ENCODE results near the gene ADAM11.
"Not testable (repeated sequence)": the region's sequence is repeated elsewhere in the genome, so short reads cannot be mapped to it uniquely, and the experiment has no call there.

The ADAM11 gene

DNA sequence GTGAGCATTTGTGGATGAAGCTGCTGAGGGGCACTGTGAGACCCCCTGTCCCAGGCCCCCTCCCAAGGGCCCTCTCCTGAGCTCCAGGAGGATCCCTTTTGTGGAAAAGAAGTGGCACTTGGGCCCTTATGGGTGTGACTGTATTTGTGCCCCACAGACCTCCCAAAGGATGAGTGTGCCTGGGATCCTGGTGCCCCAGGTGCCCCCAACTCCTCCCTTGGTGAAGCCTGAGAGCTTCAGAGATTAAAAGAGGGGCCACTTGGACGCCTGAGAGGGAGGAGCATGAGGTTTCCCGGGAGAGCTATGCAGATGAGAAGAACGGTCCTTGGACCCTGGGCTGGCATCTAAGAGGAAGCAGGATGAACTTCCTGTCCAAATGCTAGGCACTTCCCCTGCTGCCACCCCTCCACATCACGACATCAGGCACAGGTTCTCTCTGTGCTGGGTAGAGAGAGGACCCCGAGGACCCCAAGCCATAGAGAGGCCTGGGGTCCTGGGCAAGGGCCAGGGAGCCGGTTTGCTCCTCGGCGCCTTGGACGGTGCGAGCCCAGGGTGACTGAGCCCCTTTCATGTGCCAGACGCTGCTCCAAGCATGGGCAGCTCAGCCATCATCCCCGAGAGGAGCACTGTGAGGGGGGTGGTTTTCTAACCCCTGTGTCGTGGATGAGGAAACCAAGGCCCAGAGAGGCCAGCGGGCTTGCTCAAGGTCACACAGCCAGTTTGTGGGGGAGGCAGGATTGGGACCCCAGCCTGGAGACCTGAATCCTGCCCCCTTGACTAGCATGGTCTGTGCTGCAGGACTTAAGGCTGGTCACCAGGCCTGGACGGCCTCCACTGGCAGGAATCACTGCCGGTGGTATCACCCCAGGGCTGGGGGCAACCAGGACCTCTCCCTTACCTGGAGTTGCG lies 5.6 kb upstream of the ADAM11 start:
- Histone ChIP-seq H3K4me3 (ENCODE audit: low read depth, low read length) (no peak overlapping the region), H3K4ac (ENCODE audit: low read depth, low read length) (no peak overlapping the region), H3K79me1 (ENCODE audit: low read length) (no peaks in the 10 kb centered on the region), H2BK5ac (ENCODE audit: low read depth, low read length, poor library complexity) (no peak overlapping the region), H3K23ac (ENCODE audit: low read length) (no peak overlapping the region), H2AFZ (ENCODE audit: insufficient read depth, low read length, poor library complexity) (no peak overlapping the region), H2BK120ac (ENCODE audit: insufficient read depth, low read length, poor library complexity) (no peak overlapping the region), H3K14ac (ENCODE audit: low read length) (no peak overlapping the region), H3K27me3 (ENCODE audit: insufficient read depth, low read length) (peaks cover 8% of the 10 kb centered on the region), H4K12ac (ENCODE audit: low read depth, low read length) (no peak overlapping the region), H4K91ac (ENCODE audit: low read depth, low read length) (no peak overlapping the region), H3K4me2 (ENCODE audit: low read length) (no peak overlapping the region), H3K79me2 (ENCODE audit: control insufficient read depth, insufficient read depth, low read length, poor library complexity) (no peaks in the 10 kb centered on the region), H3K4me1 (ENCODE audit: control insufficient read depth in 1 of 2, insufficient read depth in 2 of 2, low read length in 2 of 2) (no peaks in the 10 kb centered on the region), H3K27ac (ENCODE audit: low read depth, low read length) (no peak overlapping the region), H2BK12ac (ENCODE audit: low read length) (no peak overlapping the region), H4K8ac (ENCODE audit: low read depth, low read length) (no peak overlapping the region), H3K9ac (ENCODE audit: low read length) (no peak overlapping the region), H3K36me3 (ENCODE audit: control insufficient read depth in 1 of 2, insufficient read depth in 2 of 2, low read length in 2 of 2) (peaks cover 28% of the 10 kb centered on the region in 2 experiments), H3K18ac (ENCODE audit: low read length) (no peak overlapping the region), H2AK5ac (ENCODE audit: low read length) (no peak overlapping the region), H3K9me3 (ENCODE audit: insufficient read depth, low read depth, low read length) (peaks cover 2% of the 10 kb centered on the region)
- no CpG with 5 or more reads among the region's 17 CpGs for WGBS (ENCODE audit: extremely low coverage, insufficient coverage, insufficient read length)
- no peak for DNase-seq

DNA sequence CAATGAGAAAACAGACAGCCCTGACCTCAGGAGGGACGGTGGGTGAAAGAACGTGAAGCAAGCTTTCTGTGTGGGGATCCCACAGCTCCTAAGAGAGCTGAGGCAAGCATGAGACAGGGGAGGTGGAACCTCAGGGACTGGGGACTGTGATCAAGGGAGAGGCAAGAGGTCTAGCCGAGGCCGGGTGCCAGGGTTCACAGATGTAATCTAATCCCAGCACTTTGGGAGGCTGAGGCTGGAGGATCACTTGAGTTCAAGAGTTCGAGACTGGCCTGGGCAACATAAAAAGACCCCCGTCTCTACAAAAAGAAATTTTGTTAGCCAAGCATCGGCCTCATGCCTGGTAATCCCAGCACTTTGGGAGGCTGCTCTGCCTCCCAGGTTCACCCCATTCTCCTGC lies 4.5 kb upstream of the ADAM11 start:
- Histone ChIP-seq H3K4me3 (ENCODE audit: low read depth, low read length) (no peak overlapping the region), H3K9ac (ENCODE audit: low read length) (no peak overlapping the region), H2BK12ac (ENCODE audit: low read length) (no peak overlapping the region), H4K91ac (ENCODE audit: low read depth, low read length) (no peak overlapping the region), H3K14ac (ENCODE audit: low read length) (no peak overlapping the region), H3K27ac (ENCODE audit: low read depth, low read length) (no peak overlapping the region), H3K27me3 (ENCODE audit: insufficient read depth, low read length) (peaks cover 16% of the 10 kb centered on the region), H4K8ac (ENCODE audit: low read depth, low read length) (no peak overlapping the region), H3K4me2 (ENCODE audit: low read length) (no peak overlapping the region), H3K4me1 (ENCODE audit: control insufficient read depth in 1 of 2, insufficient read depth in 2 of 2, low read length in 2 of 2) (peaks cover 1% of the 10 kb centered on the region in 2 experiments), H3K23ac (ENCODE audit: low read length) (no peak overlapping the region), H3K36me3 (ENCODE audit: control insufficient read depth in 1 of 2, insufficient read depth in 2 of 2, low read length in 2 of 2) (peaks cover 18 to 19% of the 10 kb centered on the region in 2 experiments), H3K79me2 (ENCODE audit: control insufficient read depth, insufficient read depth, low read length, poor library complexity) (no peaks in the 10 kb centered on the region), H3K18ac (ENCODE audit: low read length) (no peak overlapping the region), H2AFZ (ENCODE audit: insufficient read depth, low read length, poor library complexity) (no peak overlapping the region), H3K79me1 (ENCODE audit: low read length) (no peaks in the 10 kb centered on the region), H2BK5ac (ENCODE audit: low read depth, low read length, poor library complexity) (no peak overlapping the region), H3K4ac (ENCODE audit: low read depth, low read length) (no peak overlapping the region), H2BK120ac (ENCODE audit: insufficient read depth, low read length, poor library complexity) (no peak overlapping the region), H3K9me3 (ENCODE audit: insufficient read depth, low read depth, low read length) (peaks cover 2% of the 10 kb centered on the region), H2AK5ac (ENCODE audit: low read length) (no peak overlapping the region), H4K12ac (ENCODE audit: low read depth, low read length) (no peak overlapping the region)
- WGBS (ENCODE audit: extremely low coverage, insufficient coverage, insufficient read length), result no CpG with 5 or more reads among the region's 7 CpGs
- no peak for DNase-seq

DNA sequence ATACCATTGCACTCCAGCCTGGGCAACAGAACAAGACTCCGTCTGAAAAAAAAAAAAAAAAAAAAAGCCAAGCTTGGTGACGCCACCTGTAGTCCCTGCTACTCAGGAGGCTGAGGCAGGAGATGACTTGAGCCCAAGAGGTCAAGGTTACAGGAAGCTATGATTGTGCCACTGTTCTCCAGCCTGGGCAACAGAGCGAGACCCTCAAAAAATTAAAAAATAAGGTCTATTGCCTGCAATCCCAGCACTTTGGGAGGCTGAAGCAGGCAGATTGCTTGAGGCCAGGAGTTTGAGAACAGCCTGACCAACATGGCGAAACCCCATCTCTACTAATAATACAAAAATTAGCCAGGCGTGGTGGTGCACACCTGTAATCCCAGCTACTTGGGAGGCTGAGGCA lies 3.6 kb upstream of the ADAM11 start:
- H3K27me3 ChIP-seq (ENCODE audit: insufficient read depth, low read length), result peaks cover 23% of the 10 kb centered on the region
- H2AK5ac ChIP-seq (ENCODE audit: low read length), result not testable (repeated sequence)

DNA sequence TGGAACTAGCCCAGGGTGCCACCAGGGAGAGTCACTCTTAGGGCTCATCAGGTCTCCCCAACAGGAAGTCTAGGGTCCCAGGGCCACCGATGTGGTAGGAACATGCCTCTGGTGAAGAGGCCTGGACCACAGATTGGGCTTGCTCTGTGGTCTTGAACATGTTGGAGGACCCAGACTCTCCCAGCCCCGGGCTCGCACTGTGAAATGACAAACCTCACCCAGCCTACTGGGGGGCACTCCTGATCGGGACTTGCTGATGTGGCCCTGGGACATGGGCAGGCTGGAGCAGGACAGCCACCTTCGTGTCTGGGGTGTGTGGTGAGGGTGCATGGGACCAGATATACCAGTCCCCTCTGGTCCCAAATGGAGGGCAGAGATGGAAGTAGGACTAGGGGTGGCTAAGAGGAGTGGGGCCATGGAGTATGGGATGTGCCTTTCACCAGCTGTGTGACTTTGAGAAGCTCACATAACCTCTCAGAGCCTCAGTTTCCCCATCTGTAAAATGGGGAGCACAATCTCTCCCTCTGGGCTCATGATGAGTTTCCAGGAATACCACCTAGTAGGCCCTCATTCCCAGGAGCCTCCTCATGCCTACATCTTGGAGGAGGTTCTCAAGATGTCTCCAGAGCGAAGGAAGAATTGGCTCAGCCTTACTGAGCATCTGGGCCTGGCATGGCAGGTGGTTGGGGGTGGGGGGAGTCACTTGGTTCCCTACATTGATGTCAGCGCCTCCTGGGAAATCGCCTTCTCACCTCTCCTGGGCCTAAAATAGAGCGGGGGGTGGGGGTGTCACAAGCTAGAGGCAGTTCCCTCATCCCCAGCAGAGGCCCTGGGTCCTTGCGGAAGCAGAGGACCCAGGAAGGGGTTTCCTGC lies 1.5 kb upstream of the ADAM11 start:
- Histone ChIP-seq H2BK5ac (ENCODE audit: low read depth, low read length, poor library complexity) (no peak overlapping the region), H3K9ac (ENCODE audit: low read length) (no peak overlapping the region), H3K4me1 (ENCODE audit: control insufficient read depth in 1 of 2, insufficient read depth in 2 of 2, low read length in 2 of 2) (peaks cover 3 to 5% of the 10 kb centered on the region in 2 experiments), H3K27me3 (ENCODE audit: insufficient read depth, low read length) (peaks cover 23% of the 10 kb centered on the region), H3K79me1 (ENCODE audit: low read length) (no peaks in the 10 kb centered on the region), H3K4me2 (ENCODE audit: low read length) (no peak overlapping the region), H2AFZ (ENCODE audit: insufficient read depth, low read length, poor library complexity) (no peak overlapping the region), H3K14ac (ENCODE audit: low read length) (no peak overlapping the region), H3K36me3 (ENCODE audit: control insufficient read depth in 1 of 2, insufficient read depth in 2 of 2, low read length in 2 of 2) (no peaks in the 10 kb centered on the region), H3K27ac (ENCODE audit: low read depth, low read length) (no peak overlapping the region), H3K18ac (ENCODE audit: low read length) (no peak overlapping the region), H4K8ac (ENCODE audit: low read depth, low read length) (no peak overlapping the region), H4K91ac (ENCODE audit: low read depth, low read length) (no peak overlapping the region), H2BK12ac (ENCODE audit: low read length) (no peak overlapping the region), H4K12ac (ENCODE audit: low read depth, low read length) (no peak overlapping the region), H2BK120ac (ENCODE audit: insufficient read depth, low read length, poor library complexity) (no peak overlapping the region), H2AK5ac (ENCODE audit: low read length) (no peak overlapping the region), H3K79me2 (ENCODE audit: control insufficient read depth, insufficient read depth, low read length, poor library complexity) (no peaks in the 10 kb centered on the region), H3K4ac (ENCODE audit: low read depth, low read length) (no peak overlapping the region), H3K9me3 (ENCODE audit: insufficient read depth, low read depth, low read length) (peaks cover 2% of the 10 kb centered on the region), H3K23ac (ENCODE audit: low read length) (no peak overlapping the region), H3K4me3 (ENCODE audit: low read depth, low read length) (no peak overlapping the region)
- DNase-seq, result no peak
- no CpG with 5 or more reads among the region's 10 CpGs for WGBS (ENCODE audit: extremely low coverage, insufficient coverage, insufficient read length)

More for the DNA sequence above, 3.6 kb upstream of the ADAM11 start:
- H2BK12ac ChIP-seq (ENCODE audit: low read length); H3K14ac ChIP-seq (ENCODE audit: low read length); H3K27ac ChIP-seq (ENCODE audit: low read depth, low read length); H3K79me1 ChIP-seq (ENCODE audit: low read length); H4K91ac ChIP-seq (ENCODE audit: low read depth, low read length); H2BK5ac ChIP-seq (ENCODE audit: low read depth, low read length, poor library complexity); H2BK120ac ChIP-seq (ENCODE audit: insufficient read depth, low read length, poor library complexity); H3K4me3 ChIP-seq (ENCODE audit: low read depth, low read length); H3K23ac ChIP-seq (ENCODE audit: low read length); H3K79me2 ChIP-seq (ENCODE audit: control insufficient read depth, insufficient read depth, low read length, poor library complexity); H4K8ac ChIP-seq (ENCODE audit: low read depth, low read length); DNase-seq; H3K4me1 ChIP-seq (ENCODE audit: control insufficient read depth in 1 of 2, insufficient read depth in 2 of 2, low read length in 2 of 2); H3K9me3 ChIP-seq (ENCODE audit: insufficient read depth, low read depth, low read length); H3K9ac ChIP-seq (ENCODE audit: low read length); H3K4me2 ChIP-seq (ENCODE audit: low read length); H4K12ac ChIP-seq (ENCODE audit: low read depth, low read length); H3K18ac ChIP-seq (ENCODE audit: low read length); H2AFZ ChIP-seq (ENCODE audit: insufficient read depth, low read length, poor library complexity); H3K4ac ChIP-seq (ENCODE audit: low read depth, low read length): not testable (repeated sequence)
- peaks cover 12 to 15% of the 10 kb centered on the region in 2 experiments for H3K36me3 ChIP-seq (ENCODE audit: control insufficient read depth in 1 of 2, insufficient read depth in 2 of 2, low read length in 2 of 2)
- WGBS (ENCODE audit: extremely low coverage, insufficient coverage, insufficient read length), result no CpG with 5 or more reads among the region's 5 CpGs

Data from trophoblast cell (in vitro differentiated cells and primary cell).